Measurements from ENCODE around the gene DUSP2.

DUSP2 gene

DNA sequence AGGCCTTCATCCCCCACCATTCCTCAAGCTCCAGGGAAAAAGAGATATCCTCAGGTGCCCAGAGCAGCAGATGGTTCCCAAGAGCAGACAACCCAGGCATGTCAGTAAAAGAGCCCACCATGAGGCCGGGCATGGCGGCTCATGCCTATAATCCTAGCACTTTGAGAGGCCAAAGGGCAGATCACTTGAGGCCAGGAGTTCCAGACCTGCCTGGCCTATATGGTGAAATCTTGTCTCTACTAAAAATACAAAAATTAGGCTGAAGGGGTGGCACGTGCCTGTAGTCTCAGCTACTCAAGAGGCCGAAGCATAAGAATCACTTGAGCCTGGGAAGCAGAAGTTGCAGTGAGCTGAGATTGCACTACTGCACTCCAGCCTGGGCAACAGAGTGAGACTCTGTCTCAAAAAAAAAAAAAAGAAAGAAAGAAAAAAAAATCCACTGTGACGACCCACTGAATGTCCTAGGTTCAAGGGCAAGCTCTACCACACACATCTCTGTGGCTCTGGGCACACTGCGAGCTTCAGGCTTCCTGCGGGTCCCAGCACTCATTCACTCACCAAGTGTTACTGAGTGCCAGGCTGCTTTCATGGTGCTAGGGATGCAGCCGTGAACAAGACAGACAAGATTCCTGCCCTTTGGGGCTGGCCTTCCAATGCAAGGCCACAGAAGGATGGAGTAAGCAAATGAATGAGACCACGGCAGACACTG, 6.5 kb upstream of the DUSP2 start:
- Histone ChIP-seq H3K9me3 (ENCODE audit: severe bottlenecking) (no peaks in the 10 kb centered on the region), H3K27me3 (ENCODE audit: insufficient read depth, low read depth, severe bottlenecking) (no peaks in the 10 kb centered on the region), H3K27ac (peak overlapping the region; percentile 94), H3K36me3 (no peaks in the 10 kb centered on the region), H3K4me3 (ENCODE audit: low read depth, low read length) (no peak overlapping the region)
- peak; percentile 54 for DNase-seq
- no peak for TF ChIP-seq CTCF (IDR thresholded peaks at IDR 0.05; ENCODE audit: low read depth, low read length)

- H3K27me3 ChIP-seq (ENCODE audit: insufficient read depth, low read depth, severe bottlenecking): no peaks in the 10 kb centered on the region
- H3K27ac ChIP-seq: peak overlapping the region; percentile 94
- no peak overlapping the region for H3K4me3 ChIP-seq (ENCODE audit: low read depth, low read length)
- no peak for DNase-seq
- no peaks in the 10 kb centered on the region for H3K36me3 ChIP-seq
- no peaks in the 10 kb centered on the region for H3K9me3 ChIP-seq (ENCODE audit: severe bottlenecking)
- no peak for TF ChIP-seq CTCF (IDR thresholded peaks at IDR 0.05; ENCODE audit: low read depth, low read length)
Observed at GRCh38 chr2:96150791-96151594, 5.8 kb upstream of the DUSP2 start.

DNA sequence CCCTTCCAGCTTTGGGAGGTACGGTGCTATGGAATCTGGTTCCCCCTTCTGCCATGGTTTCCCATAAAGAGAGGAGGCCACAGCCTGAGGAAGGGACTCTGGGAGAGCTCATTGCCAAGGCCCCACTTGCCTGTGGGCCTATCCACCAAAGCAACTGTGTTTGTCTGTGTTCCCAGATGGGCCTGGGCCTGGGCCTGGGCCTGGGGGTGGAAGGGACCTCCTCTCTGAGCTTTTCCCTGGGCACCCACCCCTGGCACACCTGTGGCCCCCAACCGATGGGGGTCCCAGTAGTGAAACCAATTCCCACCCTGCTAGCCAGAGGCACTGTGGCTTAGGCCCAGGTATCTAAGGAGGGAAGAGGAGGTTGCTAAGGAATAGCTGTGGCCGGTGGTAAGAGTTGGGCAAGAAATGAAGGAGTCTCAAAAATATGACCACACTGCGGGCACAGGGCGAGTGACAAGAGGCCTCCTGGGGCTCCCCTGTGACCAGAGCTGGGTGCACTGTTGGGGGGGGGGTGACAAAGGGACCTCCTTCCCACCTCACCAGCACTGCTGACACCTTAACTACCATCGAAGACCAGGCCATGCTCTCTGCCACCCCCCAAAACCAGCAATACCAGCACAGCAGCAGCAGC, 4.9 kb upstream of the DUSP2 start:
- H3K36me3 ChIP-seq: no peaks in the 10 kb centered on the region
- H3K4me3 ChIP-seq (ENCODE audit: low read depth, low read length): no peak overlapping the region
- no peaks in the 10 kb centered on the region for H3K9me3 ChIP-seq (ENCODE audit: severe bottlenecking)
- H3K27ac ChIP-seq: peak overlapping the region; percentile 94
- no peak for DNase-seq
- no peaks in the 10 kb centered on the region for H3K27me3 ChIP-seq (ENCODE audit: insufficient read depth, low read depth, severe bottlenecking)
- TF ChIP-seq CTCF (IDR thresholded peaks at IDR 0.05; ENCODE audit: low read depth, low read length): no peak

- TF ChIP-seq CTCF (IDR thresholded peaks at IDR 0.05; ENCODE audit: low read depth, low read length): no peak
- H3K9me3 ChIP-seq (ENCODE audit: severe bottlenecking): no peaks in the 10 kb centered on the region
- H3K27ac ChIP-seq: peak overlapping the region; percentile 85
- H3K36me3 ChIP-seq: peaks cover 12% of the 10 kb centered on the region
- DNase-seq: peak; percentile 88
- no peak overlapping the region for H3K4me3 ChIP-seq (ENCODE audit: low read depth, low read length)
- no peaks in the 10 kb centered on the region for H3K27me3 ChIP-seq (ENCODE audit: insufficient read depth, low read depth, severe bottlenecking)
Observed at GRCh38 chr2:96148410-96149217, 3.4 kb upstream of the DUSP2 start.

- Histone ChIP-seq H3K9me3 (ENCODE audit: severe bottlenecking) (no peaks in the 10 kb centered on the region), H3K27me3 (ENCODE audit: insufficient read depth, low read depth, severe bottlenecking) (no peaks in the 10 kb centered on the region), H3K27ac (peak overlapping the region; percentile 85), H3K4me3 (ENCODE audit: low read depth, low read length) (no peak overlapping the region), H3K36me3 (peaks cover 21% of the 10 kb centered on the region)
- peak; percentile 32; the same call in 1 of the 2 replicates for TF ChIP-seq CTCF (IDR thresholded peaks at IDR 0.05; ENCODE audit: low read depth, low read length)
- peak; percentile 51 for DNase-seq
Observed at GRCh38 chr2:96147593-96148201, 2.5 kb upstream of the DUSP2 start.
